Stomach (tissue), 4 donors: ENCODE results near the gene ARL4D.

Experiments
- POLR2A ChIP-seq, 4 donors: fragments of 450-650 bp; IDR thresholded peaks; one replicate each; pipeline ENCODE4 v1.6.1; 2016; ENCODE audit warnings: antibody characterized with exemption in 4 of 4, control low read depth in 2 of 4, mild to moderate bottlenecking in 1 of 4, moderate library complexity in 1 of 4
- POLR2AphosphoS5 ChIP-seq, 3 donors: sonication (generic); formaldehyde crosslinking; IDR thresholded peaks; one replicate each; pipeline ENCODE4 v1.6.1; 2016; ENCODE audit warnings: antibody characterized with exemption in 3 of 3
- TF ChIP-seq, protein P1 (sequence below), 7 experiments: fragments of 450-650 bp in 4 of 7; fragments of 200-600 bp in 3 of 7; sonication (generic) in 3 of 7; IDR thresholded peaks; one replicate each; pipeline ENCODE4 v1.5.1; 2016 to 2019; ENCODE audit warnings: antibody characterized with exemption in 7 of 7, control low read depth in 2 of 7, mild to moderate bottlenecking in 1 of 7

DNA sequence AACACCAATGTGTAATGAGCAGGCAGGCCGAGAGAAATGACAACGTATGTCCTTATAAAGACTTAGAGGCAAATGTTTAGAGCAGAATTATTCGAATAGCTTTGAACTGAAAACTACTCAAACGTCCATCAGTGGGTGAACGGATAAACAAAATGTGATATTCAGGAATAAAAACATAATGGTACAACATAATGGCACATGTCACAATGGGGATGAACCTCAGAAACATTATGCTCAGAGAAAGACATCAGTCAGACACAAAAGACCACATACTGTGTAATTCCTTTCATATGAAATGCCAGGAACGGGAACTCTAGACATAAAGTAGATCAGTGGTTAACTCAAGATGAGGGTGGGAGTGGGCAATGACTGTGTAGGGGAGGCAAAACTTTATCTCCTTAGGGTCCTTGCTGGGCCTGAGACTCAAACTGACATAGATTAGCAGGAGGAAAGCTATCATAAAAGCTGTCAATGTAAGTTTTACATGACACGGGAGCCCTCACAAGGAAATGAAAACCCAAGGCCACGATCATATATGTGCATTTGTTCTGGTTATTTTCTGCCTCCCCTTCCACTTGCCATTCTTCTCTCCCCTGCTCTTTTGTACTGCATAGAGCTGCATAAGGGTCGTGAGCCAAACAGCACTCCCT, 14.8 kb upstream of the ARL4D start:
- TF ChIP-seq, protein P1, sequence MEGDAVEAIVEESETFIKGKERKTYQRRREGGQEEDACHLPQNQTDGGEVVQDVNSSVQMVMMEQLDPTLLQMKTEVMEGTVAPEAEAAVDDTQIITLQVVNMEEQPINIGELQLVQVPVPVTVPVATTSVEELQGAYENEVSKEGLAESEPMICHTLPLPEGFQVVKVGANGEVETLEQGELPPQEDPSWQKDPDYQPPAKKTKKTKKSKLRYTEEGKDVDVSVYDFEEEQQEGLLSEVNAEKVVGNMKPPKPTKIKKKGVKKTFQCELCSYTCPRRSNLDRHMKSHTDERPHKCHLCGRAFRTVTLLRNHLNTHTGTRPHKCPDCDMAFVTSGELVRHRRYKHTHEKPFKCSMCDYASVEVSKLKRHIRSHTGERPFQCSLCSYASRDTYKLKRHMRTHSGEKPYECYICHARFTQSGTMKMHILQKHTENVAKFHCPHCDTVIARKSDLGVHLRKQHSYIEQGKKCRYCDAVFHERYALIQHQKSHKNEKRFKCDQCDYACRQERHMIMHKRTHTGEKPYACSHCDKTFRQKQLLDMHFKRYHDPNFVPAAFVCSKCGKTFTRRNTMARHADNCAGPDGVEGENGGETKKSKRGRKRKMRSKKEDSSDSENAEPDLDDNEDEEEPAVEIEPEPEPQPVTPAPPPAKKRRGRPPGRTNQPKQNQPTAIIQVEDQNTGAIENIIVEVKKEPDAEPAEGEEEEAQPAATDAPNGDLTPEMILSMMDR (IDR thresholded peaks at IDR 0.05), result no peak
- TF ChIP-seq POLR2A (IDR thresholded peaks at IDR 0.05), result no peak
- no peak for TF ChIP-seq POLR2AphosphoS5 (IDR thresholded peaks at IDR 0.05)
